Vagina (tissue), 2 donors: ENCODE data around the gene SLC5A12. TPM values are rescaled to one million over a fixed set of nuclear protein-coding genes. Genes with fewer than 3 reads are reported as not detected.

Source experiments
- DNase-seq, 2 donors: peaks; one replicate each; pipeline ENCODE4 v3.0.0-alpha.2; 2017; ENCODE audit errors: extremely low spot score in 2 of 2
- H3K27ac ChIP-seq: fragments of 200-600 bp; sonication (generic); one replicate; pipeline ENCODE4 v1.5.1; 2019
- H3K27me3 ChIP-seq: fragments of 200-600 bp; sonication (generic); one replicate; pipeline ENCODE4 v1.5.1; 2019
- H3K36me3 ChIP-seq, 2 donors: fragments of 200-600 bp; sonication (generic); one replicate each; pipeline ENCODE4 v1.5.1; 2017 to 2019
- H3K4me1 ChIP-seq: fragments of 200-600 bp; sonication (generic); one replicate; pipeline ENCODE4 v1.5.1; 2019
- H3K4me3 ChIP-seq, 2 donors: fragments of 200-600 bp; sonication (generic); 1 replicate in 1 of 2; 2 replicates in 1 of 2; pipeline ENCODE4 v1.5.1; 2016 to 2019
- H3K9me3 ChIP-seq: fragments of 200-600 bp; sonication (generic); one replicate; pipeline ENCODE4 v1.5.1; 2019
- POLR2A ChIP-seq, 2 donors: fragments of 450-650 bp; IDR thresholded peaks; one replicate each; pipeline ENCODE4 v1.6.1; 2017; ENCODE audit warnings: antibody characterized with exemption in 2 of 2, mild to moderate bottlenecking in 2 of 2, moderate library complexity in 2 of 2
- POLR2AphosphoS5 ChIP-seq, 2 donors: sonication (generic); formaldehyde crosslinking; IDR thresholded peaks; one replicate each; pipeline ENCODE4 v1.9.0; 2017; ENCODE audit warnings: antibody characterized with exemption in 2 of 2, mild to moderate bottlenecking in 2 of 2, low read depth in 1 of 2; ENCODE audit not compliant: insufficient read depth in 1 of 2
- intact Hi-C: fragments of 100-400 bp; cut with DNase I; formaldehyde crosslinking; loops from one replicate; pipeline ENCODE4 v1.15.1; 2023
- total RNA-seq: library from RNA; depleted of rRNA; stranded (reverse); fragments of >200 nt; gene quantifications from one replicate; pipeline ENCODE4 v1.2.3, GENCODE V29; 2016
- TF ChIP-seq, protein P1 (sequence below), 3 experiments: fragments of 450-650 bp in 2 of 3; fragments of 200-600 bp in 1 of 3; sonication (generic) in 1 of 3; IDR thresholded peaks; one replicate each; pipeline ENCODE4 v1.5.1; 2017 to 2019; ENCODE audit warnings: antibody characterized with exemption in 3 of 3, mild to moderate bottlenecking in 2 of 3, moderate library complexity in 2 of 3

The SLC5A12 gene
- total RNA-seq, 1 donor from 2014 or later = not detected

DNA sequence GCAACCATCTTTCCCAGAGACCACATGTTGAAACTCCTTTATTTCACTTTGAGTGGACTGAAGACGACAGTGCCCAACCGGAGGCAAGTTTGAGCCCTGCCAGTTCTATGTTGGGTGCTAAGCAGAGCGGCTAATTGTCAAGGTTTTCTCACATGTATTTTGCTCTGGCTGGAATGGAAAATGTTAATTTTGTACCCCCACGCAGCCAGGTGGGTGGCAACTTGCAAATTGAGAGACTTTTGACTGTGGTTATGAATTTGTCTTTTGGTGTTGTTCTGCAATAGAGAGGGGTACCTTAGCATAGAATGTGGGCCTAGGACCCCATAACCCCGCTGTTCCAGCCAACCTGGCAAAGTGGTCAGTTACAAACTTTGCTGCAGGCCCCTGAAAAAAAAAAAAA is 42.5 kb upstream of the SLC5A12 start:
- intact Hi-C loops = no loop called here
- H3K27me3 ChIP-seq = no peaks in the 10 kb centered on the region
- no peaks in the 10 kb centered on the region for H3K9me3 ChIP-seq
- no peak overlapping the region for H3K27ac ChIP-seq
- no peak overlapping the region for H3K4me3 ChIP-seq
- H3K4me1 ChIP-seq = no peaks in the 10 kb centered on the region
- no peaks in the 10 kb centered on the region for H3K36me3 ChIP-seq
- TF ChIP-seq POLR2A (IDR thresholded peaks at IDR 0.05) (no peak), POLR2AphosphoS5 (IDR thresholded peaks at IDR 0.05; ENCODE audit: insufficient read depth in 1 of 2, low read depth in 1 of 2) (no peak)
- TF ChIP-seq, protein P1, sequence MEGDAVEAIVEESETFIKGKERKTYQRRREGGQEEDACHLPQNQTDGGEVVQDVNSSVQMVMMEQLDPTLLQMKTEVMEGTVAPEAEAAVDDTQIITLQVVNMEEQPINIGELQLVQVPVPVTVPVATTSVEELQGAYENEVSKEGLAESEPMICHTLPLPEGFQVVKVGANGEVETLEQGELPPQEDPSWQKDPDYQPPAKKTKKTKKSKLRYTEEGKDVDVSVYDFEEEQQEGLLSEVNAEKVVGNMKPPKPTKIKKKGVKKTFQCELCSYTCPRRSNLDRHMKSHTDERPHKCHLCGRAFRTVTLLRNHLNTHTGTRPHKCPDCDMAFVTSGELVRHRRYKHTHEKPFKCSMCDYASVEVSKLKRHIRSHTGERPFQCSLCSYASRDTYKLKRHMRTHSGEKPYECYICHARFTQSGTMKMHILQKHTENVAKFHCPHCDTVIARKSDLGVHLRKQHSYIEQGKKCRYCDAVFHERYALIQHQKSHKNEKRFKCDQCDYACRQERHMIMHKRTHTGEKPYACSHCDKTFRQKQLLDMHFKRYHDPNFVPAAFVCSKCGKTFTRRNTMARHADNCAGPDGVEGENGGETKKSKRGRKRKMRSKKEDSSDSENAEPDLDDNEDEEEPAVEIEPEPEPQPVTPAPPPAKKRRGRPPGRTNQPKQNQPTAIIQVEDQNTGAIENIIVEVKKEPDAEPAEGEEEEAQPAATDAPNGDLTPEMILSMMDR (IDR thresholded peaks at IDR 0.05) = no peak
- DNase-seq = no peak

DNA sequence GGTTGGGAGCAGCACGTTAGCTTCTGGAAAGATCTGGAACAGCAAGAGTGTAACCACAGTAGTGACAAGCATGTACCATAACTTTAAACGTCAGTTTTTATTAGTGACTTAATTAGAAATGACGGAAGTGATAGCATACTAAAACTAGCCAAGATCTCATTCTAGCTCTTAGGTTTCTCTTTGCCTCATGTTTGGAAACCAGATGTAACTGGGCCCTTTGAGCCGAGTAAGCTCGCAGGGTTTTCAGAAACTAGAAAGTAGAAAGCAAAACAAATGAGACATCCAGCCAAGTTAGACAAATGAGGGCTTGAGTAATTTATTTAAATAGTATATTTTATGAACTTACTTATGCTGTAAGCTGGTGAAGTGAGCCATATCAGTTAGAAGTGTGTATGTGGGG is 40.2 kb upstream of the SLC5A12 start:
- H3K36me3 ChIP-seq = no peaks in the 10 kb centered on the region
- intact Hi-C loops = no loop called here
- TF ChIP-seq POLR2AphosphoS5 (IDR thresholded peaks at IDR 0.05; ENCODE audit: insufficient read depth in 1 of 2, low read depth in 1 of 2) (no peak), POLR2A (IDR thresholded peaks at IDR 0.05) (no peak)
- TF ChIP-seq, protein P1 (IDR thresholded peaks at IDR 0.05) = no peak
- H3K4me1 ChIP-seq = no peaks in the 10 kb centered on the region
- H3K9me3 ChIP-seq = no peaks in the 10 kb centered on the region
- no peak overlapping the region for H3K27ac ChIP-seq
- no peak for DNase-seq
- no peaks in the 10 kb centered on the region for H3K27me3 ChIP-seq
- no peak overlapping the region for H3K4me3 ChIP-seq

DNA sequence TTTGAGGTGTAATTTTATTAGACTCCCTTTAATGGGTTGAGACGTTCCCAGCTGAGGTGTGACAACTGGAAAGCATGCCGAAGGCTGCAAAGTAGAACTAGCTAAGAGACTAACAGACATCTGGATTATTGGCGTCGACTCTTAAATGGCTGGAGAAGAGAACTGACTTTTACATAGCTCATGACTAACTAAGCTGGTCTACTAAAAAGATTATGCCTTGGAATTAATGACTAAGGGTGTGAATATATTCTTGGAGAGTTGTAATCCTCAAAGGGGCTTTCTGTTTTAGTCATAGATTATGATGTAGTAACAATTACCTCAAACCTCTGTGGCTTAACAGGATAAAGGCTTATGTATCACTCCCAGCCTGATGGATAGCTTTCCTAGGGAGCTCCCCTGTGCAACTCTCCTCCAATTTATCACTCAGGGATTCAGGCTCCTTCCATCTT is 39.5 kb upstream of the SLC5A12 start:
- H3K9me3 ChIP-seq = no peaks in the 10 kb centered on the region

DNA sequence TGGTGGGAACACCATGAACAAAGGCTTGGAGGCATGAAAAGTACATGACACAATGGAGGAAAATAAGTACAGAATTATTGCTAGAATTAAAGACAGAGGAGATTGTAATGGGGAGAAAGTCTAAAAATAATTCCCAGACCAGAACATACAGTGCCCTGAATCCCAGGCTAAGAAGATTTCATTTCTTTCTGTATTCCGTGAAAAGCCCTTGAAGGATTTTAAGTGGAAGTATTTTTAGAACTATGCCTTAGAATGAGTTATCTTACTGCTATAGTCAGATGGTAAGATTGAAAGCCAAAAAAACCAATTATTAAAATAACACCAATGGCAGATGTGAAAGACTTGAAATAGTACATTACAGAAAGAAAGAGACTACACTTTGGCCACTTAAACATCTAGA is 36.1 kb upstream of the SLC5A12 start:
- DNase-seq = no peak
- intact Hi-C loops = no loop called here
- Histone ChIP-seq H3K4me1 (no peaks in the 10 kb centered on the region), H3K36me3 (no peaks in the 10 kb centered on the region), H3K27ac (no peak overlapping the region), H3K9me3 (no peaks in the 10 kb centered on the region), H3K27me3 (no peaks in the 10 kb centered on the region), H3K4me3 (no peak overlapping the region)
- TF ChIP-seq, protein P1 (IDR thresholded peaks at IDR 0.05) = no peak
- no peak for TF ChIP-seq POLR2A (IDR thresholded peaks at IDR 0.05)
- no peak for TF ChIP-seq POLR2AphosphoS5 (IDR thresholded peaks at IDR 0.05; ENCODE audit: insufficient read depth in 1 of 2, low read depth in 1 of 2)

More for the DNA sequence above, 39.5 kb upstream of the SLC5A12 start:
- TF ChIP-seq POLR2A (IDR thresholded peaks at IDR 0.05) (no peak), POLR2AphosphoS5 (IDR thresholded peaks at IDR 0.05; ENCODE audit: insufficient read depth in 1 of 2, low read depth in 1 of 2) (no peak)
- TF ChIP-seq, protein P1 (IDR thresholded peaks at IDR 0.05) = no peak
- intact Hi-C loops = no loop called here
- Histone ChIP-seq H3K27me3 (no peaks in the 10 kb centered on the region), H3K4me3 (no peak overlapping the region), H3K27ac (no peak overlapping the region), H3K36me3 (no peaks in the 10 kb centered on the region), H3K4me1 (no peaks in the 10 kb centered on the region)
- DNase-seq = no peak

DNA sequence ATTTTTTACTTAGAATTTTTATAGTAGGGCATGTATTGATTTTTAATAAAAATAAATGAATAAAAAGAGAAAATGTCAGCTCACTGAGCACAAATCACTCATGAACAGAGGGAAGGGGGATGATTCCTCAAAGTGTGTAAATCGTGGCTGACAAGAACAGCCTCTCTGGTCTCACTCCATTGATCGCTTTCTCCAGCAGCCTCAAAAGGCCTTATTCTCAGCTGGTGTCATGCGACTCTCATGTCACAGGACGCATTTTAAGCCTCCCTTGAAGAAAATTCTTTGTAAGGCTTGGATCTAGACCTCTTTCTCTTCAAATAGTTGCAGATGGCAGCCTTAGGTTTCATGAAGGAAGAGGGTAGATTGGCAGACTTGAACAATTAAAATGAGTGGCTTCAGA is 33.9 kb upstream of the SLC5A12 start:
- DNase-seq = no peak
- intact Hi-C loops = loop anchor here (2.0 kb wide), 1 partner anchor 403 kb away; no protein-coding TSS in a partner anchor
- Histone ChIP-seq H3K27me3 (no peaks in the 10 kb centered on the region), H3K36me3 (no peaks in the 10 kb centered on the region), H3K9me3 (no peaks in the 10 kb centered on the region), H3K4me1 (no peaks in the 10 kb centered on the region), H3K4me3 (no peak overlapping the region), H3K27ac (no peak overlapping the region)
- TF ChIP-seq, protein P1 (IDR thresholded peaks at IDR 0.05) = no peak
- TF ChIP-seq POLR2A (IDR thresholded peaks at IDR 0.05) (no peak), POLR2AphosphoS5 (IDR thresholded peaks at IDR 0.05; ENCODE audit: insufficient read depth in 1 of 2, low read depth in 1 of 2) (no peak)
